Naive thymus-derived CD4-positive, alpha-beta T cell (primary cell): ENCODE data around the gene ITPR1. TPM values are rescaled to one million over a fixed set of nuclear protein-coding genes. Genes with fewer than 3 reads are reported as not detected.
A peak's percentile ranks its signal among the peaks of the same experiment; 100 is the strongest.
"Not testable (repeated sequence)": the region's sequence is repeated elsewhere in the genome, so short reads cannot be mapped to it uniquely, and the experiment has no call there.

Experiments used
- ATAC-seq: fragments of 150-1000 bp; cut with Tn5 transposase; 2 replicates; pipeline ENCODE4 v1.10.0; 2021; ENCODE audit warnings: mild to moderate bottlenecking, moderate library complexity
- CTCF ChIA-PET: fragments of 350-600 bp; sonication (Branson Sonifier 250); formaldehyde crosslinking; loops from one replicate; lab custom pipeline; 2021; ENCODE audit warnings: antibody characterized with exemption; lab: Charles Lee
- POLR2A ChIA-PET: fragments of 350-600 bp; sonication (Branson Sonifier 250); formaldehyde crosslinking; loops from one replicate; lab custom pipeline; 2021; ENCODE audit warnings: antibody characterized with exemption, inconsistent platforms; lab: Charles Lee
- DNase-seq, 9 donors: peaks; one replicate each; pipeline versions ENCODE4 v3.0.0 to v3.0.0-alpha.2; 2020 to 2022; ENCODE audit warnings: mixed read lengths in 1 of 9
- H3K27ac ChIP-seq: one replicate; pipeline ENCODE4 v1.7.0; 2013; ENCODE audit warnings: mild to moderate bottlenecking, low read depth, low read length, moderate library complexity
- H3K27me3 ChIP-seq, 2 donors: one replicate each; pipeline ENCODE4 v1.7.0; 2013; ENCODE audit warnings: low read length in 2 of 2, mild to moderate bottlenecking in 2 of 2, moderate library complexity in 2 of 2; ENCODE audit not compliant: control insufficient read depth in 2 of 2, insufficient read depth in 2 of 2
- H3K36me3 ChIP-seq, 3 experiments: 1 replicate in 2 of 3; 2 replicates in 1 of 3; pipeline ENCODE4 v1.7.0; 2013; ENCODE audit warnings: low read length in 3 of 3, mild to moderate bottlenecking in 3 of 3, moderate library complexity in 1 of 3; ENCODE audit not compliant: insufficient read depth in 3 of 3, control insufficient read depth in 2 of 3
- H3K4me1 ChIP-seq, 2 donors: one replicate each; pipeline ENCODE4 v1.7.0; 2013; ENCODE audit warnings: low read length in 2 of 2, mild to moderate bottlenecking in 2 of 2, moderate library complexity in 1 of 2; ENCODE audit not compliant: control insufficient read depth in 2 of 2, insufficient read depth in 2 of 2
- H3K4me3 ChIP-seq: 2 replicates; pipeline ENCODE4 v1.7.0; 2013; ENCODE audit warnings: mild to moderate bottlenecking, low read length
- H3K9me3 ChIP-seq, 3 experiments: 1 replicate in 2 of 3; 2 replicates in 1 of 3; pipeline ENCODE4 v1.7.0; 2013; ENCODE audit warnings: low read length in 3 of 3; ENCODE audit not compliant: control insufficient read depth in 2 of 3
- H3K27ac Mint-ChIP-seq, 9 donors: one replicate each; pipeline ENCODE4 v1.8.0; 2020 to 2022; ENCODE audit warnings: mixed read lengths in 9 of 9, mild to moderate bottlenecking in 8 of 9, moderate library complexity in 5 of 9, inconsistent platforms in 2 of 9
- H3K27me3 Mint-ChIP-seq, 5 donors: one replicate each; pipeline ENCODE4 v1.8.0; 2021 to 2022; ENCODE audit warnings: mixed read lengths in 5 of 5, mild to moderate bottlenecking in 1 of 5
- H3K36me3 Mint-ChIP-seq, 5 donors: one replicate each; pipeline ENCODE4 v1.8.0; 2020 to 2022; ENCODE audit warnings: mixed read lengths in 5 of 5, mild to moderate bottlenecking in 3 of 5, inconsistent platforms in 1 of 5
- H3K4me1 Mint-ChIP-seq, 7 donors: one replicate each; pipeline ENCODE4 v1.8.0; 2020 to 2022; ENCODE audit warnings: mixed read lengths in 7 of 7, mild to moderate bottlenecking in 3 of 7, inconsistent platforms in 1 of 7
- H3K4me3 Mint-ChIP-seq, 10 donors: one replicate each; pipeline ENCODE4 v1.8.0; 2020 to 2022; ENCODE audit warnings: mild to moderate bottlenecking in 10 of 10, mixed read lengths in 10 of 10, moderate library complexity in 6 of 10, inconsistent platforms in 2 of 10
- H3K9me3 Mint-ChIP-seq, 11 donors: one replicate each; pipeline ENCODE4 v1.8.0; 2020 to 2022; ENCODE audit warnings: mixed read lengths in 11 of 11, mild to moderate bottlenecking in 4 of 11, inconsistent platforms in 1 of 11, moderate library complexity in 1 of 11
- intact Hi-C, 2 donors: fragments of 100-400 bp; cut with micrococcal nuclease; formaldehyde crosslinking; loops; one replicate each; pipeline ENCODE4 v1.15.1; 2023
- polyA plus RNA-seq, 2 donors: library from polyadenylated mRNA; unstranded; fragments of 300-500 nt; fragmentation: Illumina TruSeq; gene quantifications; one replicate each; pipeline ENCODE4 v1.2.3, GENCODE V29; 2021
- total RNA-seq, 6 experiments: library from RNA in 5 of 6; stranded (reverse) in 5 of 6; gene quantifications; 1 replicate in 5 of 6; 2 replicates in 1 of 6; pipeline ENCODE4 v1.2.3 and lab custom pipeline; 2021 to 2026

ITPR1 gene
- total and polyA plus RNA-seq, 7 experiments from 2014 or later, result 15.1 to 118 (median 83.8) TPM

DNA sequence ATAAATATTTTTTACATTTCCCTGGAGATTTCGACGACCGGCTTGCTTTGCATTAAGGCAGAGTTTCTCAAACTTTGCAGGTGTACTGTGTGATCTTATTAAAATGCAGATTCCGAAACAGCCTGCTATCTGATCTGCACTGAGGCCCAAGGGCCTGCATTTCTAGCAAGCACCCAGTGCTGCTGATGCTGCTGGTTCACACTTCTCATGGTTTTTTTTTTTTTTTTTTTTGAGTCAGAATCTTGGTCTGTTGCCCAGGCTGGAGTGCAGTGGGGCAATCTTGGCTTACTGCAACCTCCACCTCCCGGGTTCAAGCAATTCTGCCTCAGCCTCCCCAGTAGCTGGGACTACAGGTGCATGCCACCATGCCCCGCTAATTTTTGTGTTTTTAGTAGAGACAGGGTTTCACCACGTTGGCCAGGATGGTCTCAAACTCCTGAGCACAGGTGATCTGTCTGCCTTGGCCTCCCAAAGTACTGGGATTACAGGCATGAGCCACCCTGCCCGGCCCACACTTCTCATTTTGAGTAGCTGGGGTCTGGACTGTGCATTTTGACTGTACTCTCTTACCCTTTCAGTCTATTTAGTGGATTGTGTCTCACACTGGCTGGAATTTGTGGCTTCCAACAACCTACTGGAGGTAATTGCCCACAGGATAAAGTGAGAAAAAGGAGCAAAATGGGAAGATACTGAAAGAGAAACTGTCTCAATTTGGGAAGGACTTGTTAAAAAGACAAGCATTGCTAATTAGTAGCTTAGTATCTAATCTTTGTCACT, 94.1 kb downstream of the ITPR1 start:
- DNase-seq (no peak), ATAC-seq (no peak)
- Histone ChIP-seq H3K27ac (no peak overlapping the region), H3K4me3 (no peak overlapping the region), H3K4me1 (peaks cover 41% of the 10 kb centered on the region in 2 donors), H3K36me3 (no peaks in the 10 kb centered on the region), H3K27me3 (no peaks in the 10 kb centered on the region), H3K9me3 (no peaks in the 10 kb centered on the region)
- peak overlapping the region in 3 of 9 donors; percentile 14 to 58 (median 49) for H3K27ac Mint-ChIP-seq
- intact Hi-C loops, result no loop called here
- CTCF ChIA-PET, result interaction anchor here (0.7 to 1.1 kb wide), 5 partner anchors 54 to 254 kb away, joined by 3 to 5 read pairs (median 3); no protein-coding TSS in a partner anchor
- H3K4me3 Mint-ChIP-seq, result peak overlapping the region in 3 of 10 donors; percentile 16 to 59 (median 37)
- POLR2A ChIA-PET, result no interaction called here
- H3K9me3 Mint-ChIP-seq, result peaks cover 0 to 6% (median 0%) of the 10 kb centered on the region in 11 donors
- no peaks in the 10 kb centered on the region for H3K27me3 Mint-ChIP-seq
- H3K4me1 Mint-ChIP-seq, result peaks cover 33 to 89% (median 83%) of the 10 kb centered on the region in 7 donors
- H3K36me3 Mint-ChIP-seq, result peaks cover 0 to 16% (median 6%) of the 10 kb centered on the region in 5 donors

DNA sequence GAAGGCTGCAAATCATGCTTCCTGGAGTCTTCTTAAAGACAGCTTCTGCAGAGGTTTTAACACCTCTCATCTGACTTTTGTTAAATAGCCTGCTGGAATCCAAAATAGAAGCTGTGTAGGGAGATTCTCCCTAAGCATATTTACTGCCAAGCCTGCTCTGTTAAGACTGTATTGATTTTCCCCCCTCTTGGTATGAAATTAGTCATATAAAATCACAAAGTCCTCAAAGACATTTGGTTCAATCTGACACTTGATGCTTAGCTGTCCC, 94.6 kb downstream of the ITPR1 start:
- H3K36me3 Mint-ChIP-seq, result peaks cover 0 to 16% (median 6%) of the 10 kb centered on the region in 5 donors
- Histone ChIP-seq H3K4me1 (peaks cover 41 to 46% of the 10 kb centered on the region in 2 donors), H3K9me3 (no peaks in the 10 kb centered on the region), H3K36me3 (no peaks in the 10 kb centered on the region), H3K27ac (no peak overlapping the region), H3K27me3 (no peaks in the 10 kb centered on the region), H3K4me3 (no peak overlapping the region)
- no peaks in the 10 kb centered on the region for H3K27me3 Mint-ChIP-seq
- peaks cover 0 to 6% (median 0%) of the 10 kb centered on the region in 11 donors for H3K9me3 Mint-ChIP-seq
- no peak for DNase-seq
- ChIA-PET POLR2A (no interaction called here), CTCF (interaction anchor here (0.7 to 1.1 kb wide), 4 partner anchors 54 to 254 kb away, joined by 3 to 4 read pairs (median 3); no protein-coding TSS in a partner anchor)
- intact Hi-C loops, result no loop called here
- peak overlapping the region in 3 of 9 donors; percentile 5 to 62 (median 58) for H3K27ac Mint-ChIP-seq
- H3K4me1 Mint-ChIP-seq, result peaks cover 33 to 88% (median 83%) of the 10 kb centered on the region in 7 donors
- no peak for ATAC-seq
- peak overlapping the region in 2 of 10 donors; percentile 5 to 13 for H3K4me3 Mint-ChIP-seq

DNA sequence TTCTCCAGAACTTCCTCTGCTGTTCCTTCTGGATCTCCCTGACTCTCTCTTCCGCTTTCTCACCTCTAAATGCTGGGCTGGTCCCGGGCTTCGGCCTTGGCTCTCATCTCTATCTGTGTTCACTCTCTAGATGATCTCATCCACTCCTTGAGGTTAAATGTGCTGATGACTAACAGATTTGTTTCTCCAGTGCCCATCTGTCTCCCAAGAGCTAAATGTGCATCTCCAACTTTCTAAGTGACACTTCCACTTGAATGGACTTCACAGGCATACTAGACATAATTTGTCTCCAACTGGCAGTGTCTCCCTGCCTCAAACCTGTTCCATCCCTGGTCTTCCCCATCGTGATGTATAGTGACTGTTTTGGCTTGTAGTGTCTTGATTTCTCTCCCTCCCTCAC, 95.3 kb downstream of the ITPR1 start:
- Histone ChIP-seq H3K27me3 (no peaks in the 10 kb centered on the region), H3K36me3 (no peaks in the 10 kb centered on the region), H3K27ac (no peak overlapping the region), H3K9me3 (no peaks in the 10 kb centered on the region), H3K4me1 (peaks cover 41 to 47% of the 10 kb centered on the region in 2 donors), H3K4me3 (no peak overlapping the region)
- POLR2A ChIA-PET, result no interaction called here
- DNase-seq, result no peak
- Mint-ChIP-seq H3K9me3 (peaks cover 0 to 6% (median 0%) of the 10 kb centered on the region in 11 donors), H3K4me1 (peaks cover 33 to 88% (median 81%) of the 10 kb centered on the region in 7 donors), H3K27me3 (no peaks in the 10 kb centered on the region), H3K4me3 (peak overlapping the region in 2 of 10 donors; percentile 17 to 32), H3K27ac (peak overlapping the region in 5 of 9 donors; percentile 24 to 58 (median 51)), H3K36me3 (peaks cover 0 to 16% (median 6%) of the 10 kb centered on the region in 5 donors)
- CTCF ChIA-PET, result no interaction called here
- intact Hi-C loops, result no loop called here
- no peak for ATAC-seq

DNA sequence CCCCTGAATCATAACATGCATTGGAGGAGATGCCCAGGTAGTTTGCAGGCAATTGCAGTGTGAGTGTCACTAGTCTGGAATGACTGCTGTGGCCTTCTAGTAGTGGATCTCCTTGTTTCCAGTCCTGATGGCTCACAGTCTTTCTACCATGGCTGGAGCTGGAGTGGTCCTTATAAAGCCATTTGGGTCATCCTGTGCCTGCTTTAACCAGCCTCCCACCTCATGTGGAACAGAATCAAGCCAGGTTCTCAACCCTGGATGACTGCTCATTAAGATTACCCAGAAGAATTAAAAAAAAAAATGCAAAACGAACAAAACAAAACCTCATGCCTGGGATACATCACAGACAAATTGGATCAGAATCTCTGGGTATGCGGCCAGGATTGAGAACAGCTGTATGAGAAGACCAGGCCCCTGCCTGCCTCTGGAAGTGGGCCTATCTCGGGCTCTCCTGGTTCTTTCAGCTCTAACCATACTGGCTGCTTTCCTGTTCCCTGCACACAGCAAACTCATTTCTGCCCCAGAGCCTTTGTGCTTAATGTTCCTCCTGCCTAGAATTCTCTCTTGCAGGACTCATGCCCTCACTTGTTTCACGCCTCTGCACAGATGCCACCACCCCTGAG, 96.4 kb downstream of the ITPR1 start:
- Mint-ChIP-seq H3K4me1 (peaks cover 26 to 86% (median 80%) of the 10 kb centered on the region in 7 donors), H3K4me3 (no peak overlapping the region), H3K27me3 (no peaks in the 10 kb centered on the region), H3K36me3 (peaks cover 0 to 20% (median 6%) of the 10 kb centered on the region in 5 donors), H3K27ac (peak overlapping the region in 2 of 9 donors; percentile 47 to 55), H3K9me3 (peaks cover 0 to 6% (median 0%) of the 10 kb centered on the region in 11 donors)
- H3K27ac ChIP-seq, result no peak overlapping the region
- no peaks in the 10 kb centered on the region for H3K36me3 ChIP-seq
- H3K4me1 ChIP-seq, result peaks cover 35 to 41% of the 10 kb centered on the region in 2 donors
- CTCF ChIA-PET, result no interaction called here
- ATAC-seq, result no peak
- H3K27me3 ChIP-seq, result no peaks in the 10 kb centered on the region
- DNase-seq, result no peak
- no peaks in the 10 kb centered on the region for H3K9me3 ChIP-seq
- H3K4me3 ChIP-seq, result no peak overlapping the region
- POLR2A ChIA-PET, result interaction anchor here (0.6 to 0.8 kb wide), 3 partner anchors 31 to 1384 kb away, joined by 3 read pairs; no protein-coding TSS in a partner anchor
- intact Hi-C loops, result no loop called here

DNA sequence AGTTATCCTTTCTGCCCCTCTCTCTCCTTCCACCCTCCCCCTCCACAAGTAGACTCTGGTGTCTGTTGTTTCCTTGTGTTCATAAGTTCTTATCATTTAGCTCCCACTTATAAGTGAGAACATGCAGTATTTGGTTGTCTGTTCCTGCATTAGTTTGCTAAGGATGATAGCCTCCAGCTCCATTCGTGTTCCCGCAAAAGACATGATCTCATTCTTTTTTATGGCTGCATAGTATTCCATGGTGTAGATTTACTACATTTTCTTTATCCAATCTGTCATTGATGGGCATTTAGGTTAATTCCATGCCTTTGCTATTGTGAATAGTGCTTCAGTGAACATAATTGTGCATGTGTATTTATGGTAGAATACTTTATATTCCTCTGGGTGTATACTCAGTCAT, 97.7 kb downstream of the ITPR1 start:
- H3K36me3 ChIP-seq, H3K4me3 ChIP-seq, H3K9me3 Mint-ChIP-seq, H3K27ac Mint-ChIP-seq, H3K27me3 ChIP-seq, H3K27me3 Mint-ChIP-seq, H3K9me3 ChIP-seq, DNase-seq, H3K4me3 Mint-ChIP-seq, intact Hi-C loops, ATAC-seq, POLR2A ChIA-PET, H3K27ac ChIP-seq: not testable (repeated sequence)
- peaks cover 26 to 36% of the 10 kb centered on the region in 2 donors for H3K4me1 ChIP-seq
- H3K4me1 Mint-ChIP-seq, result peaks cover 20 to 87% (median 79%) of the 10 kb centered on the region in 7 donors
- H3K36me3 Mint-ChIP-seq, result peaks cover 0 to 24% (median 6%) of the 10 kb centered on the region in 5 donors
- CTCF ChIA-PET, result interaction anchor here (1.5 kb wide), 1 partner anchor 240 kb away, joined by 8 read pairs; no protein-coding TSS in a partner anchor

DNA sequence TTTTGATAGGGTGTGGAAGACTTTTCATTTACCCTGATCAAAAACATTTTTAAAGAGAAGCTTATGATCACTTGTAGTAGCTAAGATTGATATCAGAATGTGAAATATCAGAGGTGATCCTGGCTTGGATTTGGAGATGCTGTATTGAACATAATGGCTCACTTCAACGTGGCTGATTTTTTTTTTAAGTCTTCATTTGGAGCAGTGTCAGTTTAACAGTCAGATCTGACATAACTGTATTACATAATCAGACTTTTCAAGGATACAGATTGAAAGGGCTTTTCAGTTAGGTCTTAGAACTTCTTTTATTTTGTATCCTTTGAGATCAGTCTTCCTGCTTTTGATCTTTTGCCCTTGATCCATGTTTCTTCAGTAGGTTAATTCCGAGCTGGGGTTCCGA, 98.5 kb downstream of the ITPR1 start:
- DNase-seq (no peak), ATAC-seq (no peak)
- intact Hi-C loops, result no loop called here
- Mint-ChIP-seq H3K4me3 (peak overlapping the region in 1 of 10 donors; percentile 21), H3K4me1 (peaks cover 14 to 83% (median 74%) of the 10 kb centered on the region in 7 donors), H3K27me3 (no peaks in the 10 kb centered on the region), H3K27ac (no peak overlapping the region), H3K36me3 (peaks cover 0 to 24% (median 6%) of the 10 kb centered on the region in 5 donors), H3K9me3 (peaks cover 0 to 6% (median 0%) of the 10 kb centered on the region in 11 donors)
- H3K27ac ChIP-seq, result no peak overlapping the region
- H3K9me3 ChIP-seq, result no peaks in the 10 kb centered on the region
- no peaks in the 10 kb centered on the region for H3K27me3 ChIP-seq
- H3K36me3 ChIP-seq, result no peaks in the 10 kb centered on the region
- ChIA-PET POLR2A (no interaction called here), CTCF (interaction anchor here (0.7 to 1.5 kb wide), 2 partner anchors 220 to 241 kb away, joined by 3 to 8 read pairs; no protein-coding TSS in a partner anchor)
- no peak overlapping the region for H3K4me3 ChIP-seq
- peaks cover 25 to 32% of the 10 kb centered on the region in 2 donors for H3K4me1 ChIP-seq
